Stimulated activated CD8-positive, alpha-beta memory T cell treated with anti-CD3 and anti-CD28 coated beads, Interleukin-12 subunit alpha, Interleukin-12 subunit beta, amount 100 ng/mL, for 4 hours (primary cell): ENCODE measurements around the gene CRISPLD2.
"Not testable (repeated sequence)": the region's sequence is repeated elsewhere in the genome, so short reads cannot be mapped to it uniquely, and the experiment has no call there.

ENCODE experiments used
- DNase-seq: peaks from one replicate; pipeline ENCODE4 v3.0.0-alpha.2; 2020; ENCODE audit warnings: low read depth

CRISPLD2 gene

DNA sequence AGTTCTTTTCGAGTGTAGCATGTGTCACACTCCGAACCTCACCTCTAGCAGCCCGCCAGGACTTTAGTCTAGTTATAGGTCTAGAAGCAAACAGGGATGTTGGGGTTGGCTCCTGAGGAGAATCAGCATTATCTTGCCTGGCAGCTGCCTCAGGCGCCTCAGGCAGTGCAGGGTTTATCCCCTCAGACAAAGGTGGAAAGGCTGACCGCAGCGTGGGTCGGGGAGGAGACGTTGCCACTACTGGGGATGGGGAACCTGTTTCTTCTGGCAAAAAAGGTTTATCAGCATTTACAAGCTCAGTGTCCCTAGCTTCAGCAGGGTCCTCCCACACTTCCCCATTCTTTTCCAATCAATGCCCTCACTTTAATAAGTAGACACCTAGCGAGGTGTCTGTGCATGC is 40.6 kb downstream of the CRISPLD2 start:
- DNase-seq = no peak

DNA sequence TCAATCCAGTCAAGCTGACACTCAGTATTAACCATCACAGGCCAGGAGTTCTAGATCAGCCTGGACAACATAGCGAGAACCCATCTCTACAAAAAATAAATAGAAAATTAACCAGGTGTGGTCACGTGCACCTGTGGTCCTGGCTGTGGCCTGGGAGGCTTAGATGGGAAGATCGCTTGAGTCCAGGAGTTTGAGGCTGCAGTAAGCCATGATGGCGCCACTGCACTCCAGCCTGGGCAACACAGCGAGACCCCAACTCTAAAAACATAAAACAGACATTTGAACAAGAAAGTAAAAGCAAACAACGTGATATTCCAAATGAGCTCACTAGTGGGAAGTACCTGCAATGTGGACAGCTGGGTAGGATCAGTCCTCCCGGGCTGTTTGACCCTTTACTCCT is 41.9 kb downstream of the CRISPLD2 start:
- no peak for DNase-seq

DNA sequence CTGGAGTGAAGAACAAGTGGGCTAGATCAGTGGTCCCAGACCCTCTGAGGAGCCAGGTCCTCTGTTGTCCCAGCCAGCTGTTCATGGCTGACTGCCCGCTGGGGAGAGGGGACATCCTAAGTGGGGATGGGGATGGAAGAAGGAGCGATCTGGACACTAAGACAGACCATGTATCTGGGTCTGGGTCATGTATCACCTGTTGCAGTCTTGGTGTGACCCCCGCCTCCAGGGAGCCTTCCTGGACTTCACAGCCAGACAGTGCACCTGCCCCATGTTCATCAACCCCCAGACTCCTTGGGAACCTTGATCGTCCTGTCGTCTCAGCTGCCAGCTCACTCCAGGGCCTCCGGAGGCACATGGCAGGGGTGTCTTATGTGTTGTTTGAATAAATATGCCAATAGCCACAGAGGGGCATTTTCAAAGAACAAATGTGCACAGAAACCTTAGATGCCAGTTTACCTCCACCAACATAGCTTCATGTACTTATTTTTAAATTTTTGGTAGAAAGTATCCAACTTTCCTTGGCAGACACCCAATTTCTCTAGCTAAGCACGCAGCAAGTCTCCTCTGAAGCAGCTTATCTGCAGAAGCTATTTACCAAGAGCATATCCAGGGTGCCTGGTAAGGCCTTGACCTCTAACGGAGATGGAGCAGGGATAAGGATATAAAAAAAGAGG is 43.2 kb downstream of the CRISPLD2 start:
- no peak for DNase-seq

DNA sequence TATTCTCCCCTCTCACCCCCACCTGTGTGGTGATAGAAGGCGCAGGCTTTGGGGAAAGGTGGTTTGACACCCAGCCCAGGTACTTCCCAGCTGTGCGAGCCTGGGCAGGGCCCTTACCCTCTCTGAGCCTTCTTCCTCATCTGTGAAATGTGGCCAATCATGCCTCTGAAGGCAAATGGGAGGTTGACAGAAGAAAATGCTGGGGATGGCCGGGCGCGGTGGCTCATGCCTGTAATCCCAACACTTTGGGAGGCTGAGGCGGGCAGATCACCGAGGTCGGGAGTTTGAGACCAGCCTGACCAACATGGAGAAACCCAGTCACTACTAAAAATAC is 43.7 kb downstream of the CRISPLD2 start:
- DNase-seq = no peak

DNA sequence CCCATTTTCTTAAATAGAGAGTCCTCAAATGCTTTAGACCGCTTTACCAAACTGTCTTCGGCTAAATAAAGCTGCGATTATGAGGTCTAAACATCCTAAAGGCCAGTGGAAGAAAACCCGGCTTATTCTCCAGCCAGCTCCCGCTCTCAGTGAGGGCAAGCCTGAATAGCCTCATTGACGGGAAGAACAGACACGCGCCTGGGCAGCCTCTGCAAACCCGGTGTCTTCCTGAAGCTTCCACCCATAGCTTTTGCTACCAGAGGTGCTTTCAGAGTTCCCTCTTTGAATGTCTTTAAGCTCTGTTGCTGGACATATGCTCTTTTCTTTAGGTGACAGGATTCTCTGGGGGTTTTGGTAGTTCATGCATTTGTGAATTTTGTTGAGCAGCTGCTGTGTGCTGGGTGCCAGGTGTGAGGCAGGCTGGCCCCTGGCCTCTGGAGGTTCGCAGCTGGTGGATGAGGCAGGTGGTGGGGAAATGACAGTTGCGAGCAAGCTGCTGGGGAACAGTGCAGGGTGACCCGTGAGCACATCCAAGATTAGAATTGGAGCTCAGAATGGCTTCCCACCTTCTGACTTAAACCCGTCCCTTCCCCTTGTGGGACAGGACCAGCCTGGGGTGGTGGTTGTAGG is 44.7 kb downstream of the CRISPLD2 start:
- no peak for DNase-seq

DNA sequence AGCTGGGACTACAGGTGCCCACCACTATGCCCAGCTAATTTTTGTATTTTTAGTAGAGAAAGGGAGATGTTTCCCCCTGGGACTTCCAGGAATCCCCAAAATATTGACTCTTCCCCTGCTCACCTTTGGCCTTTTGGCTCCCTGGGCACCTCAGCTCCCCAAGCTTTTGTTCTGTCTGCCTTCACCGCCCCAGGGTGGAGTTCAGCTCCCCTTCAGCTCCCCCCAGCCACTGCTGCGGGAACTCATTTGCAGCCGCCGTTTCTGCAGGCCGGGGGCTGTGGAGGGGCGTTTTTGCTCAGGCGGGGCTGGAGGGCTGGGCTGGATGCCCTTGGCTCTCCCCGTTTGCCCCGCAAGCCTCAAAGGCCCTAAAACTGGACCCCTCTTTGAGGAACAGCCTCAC is 47.9 kb downstream of the CRISPLD2 start:
- no peak for DNase-seq

DNA sequence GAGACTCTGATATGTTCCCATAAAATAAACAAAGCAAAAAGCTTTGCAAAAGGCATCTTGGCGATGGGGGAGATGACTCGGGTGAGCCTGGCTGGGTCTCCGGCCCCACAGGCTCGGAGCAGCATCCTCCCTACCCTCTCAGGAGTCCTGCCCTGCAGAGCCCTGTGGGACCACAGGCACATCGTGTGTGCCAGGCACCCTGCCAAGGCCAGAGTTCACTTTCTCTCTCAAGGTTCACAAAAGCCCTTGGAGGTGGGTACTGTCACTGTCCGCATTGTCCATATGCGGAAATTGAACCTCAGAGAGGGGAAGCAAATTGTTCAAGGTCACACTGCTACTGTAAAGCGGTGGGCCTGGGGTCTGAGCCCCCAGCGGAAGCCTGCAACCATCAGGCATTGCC is 48.5 kb downstream of the CRISPLD2 start:
- DNase-seq = no peak

DNA sequence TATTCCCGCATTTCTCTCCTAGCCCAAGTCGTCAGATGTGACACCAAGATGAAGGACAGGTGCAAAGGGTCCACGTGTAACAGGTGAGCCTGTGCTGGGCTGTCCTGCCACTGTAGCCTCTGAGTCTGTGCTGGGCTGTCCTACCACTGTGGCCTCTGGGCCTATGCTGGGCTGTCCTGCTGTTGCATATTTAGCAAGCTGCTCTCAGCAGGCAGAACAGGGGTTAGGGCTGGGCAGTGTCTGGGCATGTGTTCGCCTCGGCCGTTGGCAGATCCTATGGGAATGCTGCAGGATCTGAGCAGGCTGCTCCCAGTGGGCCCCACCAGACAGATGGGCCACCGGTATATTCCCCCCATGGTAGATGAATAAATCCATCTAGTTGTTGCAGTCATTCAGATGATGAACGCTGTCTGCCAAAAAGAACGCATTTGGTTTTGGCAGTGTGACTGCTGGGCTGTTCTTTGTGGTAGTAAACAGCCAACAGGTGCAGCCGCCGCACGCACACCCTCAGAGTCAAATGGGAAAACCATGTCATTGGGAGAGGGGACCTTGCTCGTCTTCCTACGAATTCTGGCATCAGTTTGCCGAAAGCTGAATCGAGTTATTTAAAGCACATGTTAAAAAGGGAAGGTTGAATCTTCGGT is 49.2 kb downstream of the CRISPLD2 start:
- no peak for DNase-seq

DNA sequence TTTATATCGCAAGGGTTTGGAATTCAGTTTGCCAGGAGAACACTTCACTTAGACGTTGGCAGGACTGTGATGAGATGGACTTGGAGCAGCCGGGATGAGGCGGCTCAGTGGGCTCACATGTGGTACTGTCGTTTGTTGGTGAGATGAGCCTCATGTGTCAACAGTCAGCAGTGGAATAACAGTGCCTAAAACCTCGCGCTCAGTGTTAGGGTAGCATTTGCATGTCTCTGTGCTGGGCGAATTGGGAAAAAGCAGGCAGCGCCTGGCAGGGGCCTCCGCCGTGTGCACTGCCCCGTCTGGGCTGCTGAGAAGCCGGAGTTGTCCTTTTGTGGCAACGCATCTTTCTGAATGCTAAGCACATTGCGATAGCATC is 49.7 kb downstream of the CRISPLD2 start:
- no peak for DNase-seq

DNA sequence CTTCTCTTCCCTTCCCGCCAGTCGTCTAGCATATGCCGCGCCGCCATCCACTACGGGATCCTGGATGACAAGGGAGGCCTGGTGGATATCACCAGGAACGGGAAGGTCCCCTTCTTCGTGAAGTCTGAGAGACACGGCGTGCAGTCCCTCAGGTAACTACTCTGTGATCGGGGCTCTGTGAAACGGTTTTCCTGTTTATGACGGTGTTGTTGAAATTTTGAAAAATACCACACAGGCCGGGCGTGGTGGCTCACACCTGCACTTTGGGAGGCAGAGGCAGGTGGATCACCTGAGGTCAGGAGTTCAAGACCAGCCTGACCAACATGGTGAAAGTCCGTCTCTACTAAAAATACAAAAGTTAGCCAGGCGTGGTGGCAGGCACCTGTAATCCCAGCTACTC is 53.2 kb downstream of the CRISPLD2 start:
- not testable (repeated sequence) for DNase-seq

DNA sequence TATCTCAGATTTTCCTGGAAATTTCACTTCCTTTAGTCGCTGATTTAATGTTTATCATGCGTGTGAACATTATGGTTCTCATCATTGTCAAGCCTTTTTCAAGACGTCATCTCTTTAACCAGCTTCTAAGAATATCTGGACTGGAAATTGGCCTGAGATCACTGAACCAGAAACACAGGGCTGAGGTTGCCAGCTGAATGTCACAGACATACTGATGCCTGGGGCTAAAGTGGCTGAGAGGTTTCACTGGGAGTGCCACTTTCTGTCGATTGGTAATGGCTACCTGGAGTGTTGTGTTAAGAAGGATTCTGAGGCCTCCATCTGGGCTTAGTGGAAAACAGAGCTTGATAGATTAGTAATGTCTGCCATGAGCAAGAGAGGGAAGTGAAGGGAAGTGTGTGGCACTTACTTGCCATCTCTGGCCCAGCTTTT is 54.2 kb downstream of the CRISPLD2 start:
- no peak for DNase-seq

DNA sequence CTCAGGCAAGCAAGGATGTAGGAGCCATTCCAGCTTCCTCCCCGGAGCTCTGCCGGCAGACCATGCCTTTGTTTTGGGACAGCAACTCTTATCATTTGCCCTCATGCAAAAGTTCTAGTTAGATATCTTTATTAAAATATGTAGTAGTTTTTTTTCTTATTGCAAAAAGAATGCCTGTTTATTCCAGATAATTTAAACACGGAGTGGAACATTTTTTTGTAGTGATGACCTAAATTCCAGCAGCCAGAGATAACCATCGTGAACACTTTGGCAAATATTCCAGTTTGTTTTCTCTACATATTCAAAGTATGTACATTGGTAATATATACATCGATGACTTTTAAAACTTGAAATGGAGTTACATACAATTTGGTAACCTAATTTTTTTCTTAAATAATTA is 54.8 kb downstream of the CRISPLD2 start:
- DNase-seq = no peak

DNA sequence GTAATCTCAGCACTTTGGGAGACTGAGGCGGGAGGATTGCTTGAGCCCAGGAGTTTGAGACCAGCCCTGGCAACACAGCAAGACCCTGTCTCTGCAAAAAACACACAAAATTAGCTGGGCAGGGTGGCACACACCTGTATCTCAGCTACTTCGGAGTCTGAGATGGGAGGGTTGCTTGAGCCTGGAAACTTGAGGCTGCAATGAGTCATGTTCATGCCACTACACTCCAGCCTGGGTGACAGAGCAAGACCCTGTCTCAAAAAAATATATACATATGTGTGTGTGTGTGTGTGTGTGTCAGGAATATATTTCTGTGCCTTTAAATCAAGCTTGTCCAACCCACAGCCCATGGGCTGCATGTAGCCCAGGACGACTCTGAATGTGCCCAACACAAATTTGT is 55.2 kb downstream of the CRISPLD2 start:
- DNase-seq = no peak

DNA sequence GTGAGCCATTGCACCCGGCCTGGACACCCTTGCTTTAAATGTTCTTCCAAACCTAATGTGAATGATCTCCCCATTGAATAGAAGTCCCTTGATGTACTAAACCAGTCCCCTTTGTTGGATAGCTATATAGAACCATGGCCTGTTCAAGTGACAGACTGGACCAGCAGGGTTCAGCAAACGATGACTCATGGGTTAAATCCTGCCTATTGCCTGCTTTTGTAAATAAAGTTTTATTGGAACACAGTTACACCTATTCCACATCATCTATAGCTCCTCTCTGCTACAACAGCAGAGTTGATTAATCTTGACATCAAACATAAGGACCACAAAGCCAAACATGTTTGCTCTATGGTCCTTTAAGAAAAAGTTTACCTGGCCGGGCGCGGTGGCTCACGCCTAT is 56.1 kb downstream of the CRISPLD2 start:
- DNase-seq = no peak

DNA sequence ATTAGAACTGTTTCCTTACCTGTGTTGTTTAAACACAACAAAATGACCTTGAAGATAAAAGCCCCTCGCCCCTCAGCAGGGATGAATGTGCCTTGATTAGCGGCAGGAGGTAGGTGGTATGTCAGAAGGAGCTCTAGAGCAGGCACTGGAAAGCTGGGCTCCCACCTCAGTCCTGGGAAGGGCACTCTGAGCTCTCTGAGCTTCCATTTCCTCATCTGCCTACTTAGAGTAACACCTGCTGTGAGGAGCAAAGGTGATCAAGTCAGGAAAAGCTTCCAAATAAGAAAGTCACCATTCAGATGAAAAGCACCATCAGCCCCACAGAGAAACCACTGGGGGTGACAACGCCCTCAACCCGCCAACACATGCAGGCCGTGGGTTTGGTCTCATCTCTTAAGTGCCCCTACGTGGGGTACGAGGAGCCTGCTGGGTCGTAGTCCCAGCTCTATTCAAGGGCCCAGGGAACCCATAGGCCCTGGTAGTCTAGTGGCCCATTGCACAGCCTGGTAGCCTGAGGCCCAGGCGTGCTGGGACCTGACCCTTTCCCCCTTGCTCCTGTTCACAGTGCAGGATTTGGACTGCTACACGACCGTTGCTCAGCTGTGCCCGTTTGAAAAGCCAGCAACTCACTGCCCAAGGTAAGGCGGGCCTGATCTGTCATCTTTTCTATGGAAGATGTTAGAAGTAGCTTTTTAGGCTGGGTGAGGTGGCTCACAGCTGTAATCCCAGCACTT is 57.3 kb downstream of the CRISPLD2 start:
- DNase-seq = no peak

DNA sequence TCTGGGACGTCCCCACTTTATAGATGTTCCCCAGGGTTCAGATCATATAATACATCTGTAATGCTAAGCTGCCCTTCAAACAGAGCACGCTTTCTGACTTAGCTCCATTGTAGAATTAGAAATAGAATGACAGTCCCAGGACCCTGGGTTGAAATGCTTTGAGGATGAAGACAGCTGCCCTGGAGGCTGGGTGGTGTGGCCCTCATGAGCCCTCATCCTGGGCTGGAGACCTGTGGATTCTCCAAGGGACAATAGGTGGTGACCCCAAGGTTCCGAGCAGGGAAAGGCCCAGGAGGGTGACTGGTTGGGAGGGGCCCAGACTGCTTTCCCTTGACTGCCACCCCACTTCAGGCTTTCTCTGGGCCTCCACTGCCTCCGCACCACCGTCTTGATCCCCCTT is 59.0 kb downstream of the CRISPLD2 start:
- DNase-seq = no peak

DNA sequence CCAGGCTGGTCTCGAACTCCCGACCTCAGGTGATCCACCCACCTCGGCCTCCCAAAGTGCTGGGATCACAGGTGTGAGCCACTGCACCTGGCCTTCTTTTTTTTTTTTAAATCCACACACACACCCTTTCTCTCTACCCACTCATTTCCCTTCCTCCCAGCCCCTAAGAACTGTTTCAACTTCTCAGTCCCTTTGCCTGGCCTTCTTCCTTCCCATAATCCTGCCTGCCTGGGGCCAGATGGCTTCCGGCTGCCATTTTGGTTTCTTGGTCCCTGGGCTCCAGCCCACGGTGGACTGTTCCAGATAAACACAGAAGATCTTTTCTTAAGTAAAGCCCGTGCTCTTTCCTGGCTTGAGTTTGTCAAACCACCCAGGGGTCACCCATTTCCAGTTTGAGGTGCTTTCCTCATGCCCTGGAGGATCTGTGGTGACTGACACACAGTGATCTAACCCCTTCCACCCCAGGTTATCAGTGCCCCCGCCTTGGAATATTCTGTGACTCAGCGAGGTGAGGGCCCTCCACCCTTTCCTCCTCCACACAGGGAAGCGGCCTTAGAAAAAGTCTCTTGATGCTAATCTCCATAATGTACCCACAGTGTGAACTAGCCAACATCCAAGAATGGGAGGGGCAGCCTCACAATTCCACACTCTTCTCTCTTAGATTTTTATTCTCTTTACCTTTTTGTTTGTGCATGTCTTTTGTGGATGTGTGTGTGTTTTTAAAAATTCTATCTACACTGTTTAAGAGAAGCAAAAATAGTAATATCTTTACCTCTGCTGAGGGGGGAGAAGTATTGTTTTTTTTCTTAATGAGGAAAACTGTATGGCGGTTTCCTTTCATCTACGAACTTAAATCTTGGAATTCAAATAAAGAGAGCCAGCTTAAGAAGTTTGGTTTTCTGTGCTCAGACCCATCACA is 60.0 kb downstream of the CRISPLD2 start:
- DNase-seq = no peak

DNA sequence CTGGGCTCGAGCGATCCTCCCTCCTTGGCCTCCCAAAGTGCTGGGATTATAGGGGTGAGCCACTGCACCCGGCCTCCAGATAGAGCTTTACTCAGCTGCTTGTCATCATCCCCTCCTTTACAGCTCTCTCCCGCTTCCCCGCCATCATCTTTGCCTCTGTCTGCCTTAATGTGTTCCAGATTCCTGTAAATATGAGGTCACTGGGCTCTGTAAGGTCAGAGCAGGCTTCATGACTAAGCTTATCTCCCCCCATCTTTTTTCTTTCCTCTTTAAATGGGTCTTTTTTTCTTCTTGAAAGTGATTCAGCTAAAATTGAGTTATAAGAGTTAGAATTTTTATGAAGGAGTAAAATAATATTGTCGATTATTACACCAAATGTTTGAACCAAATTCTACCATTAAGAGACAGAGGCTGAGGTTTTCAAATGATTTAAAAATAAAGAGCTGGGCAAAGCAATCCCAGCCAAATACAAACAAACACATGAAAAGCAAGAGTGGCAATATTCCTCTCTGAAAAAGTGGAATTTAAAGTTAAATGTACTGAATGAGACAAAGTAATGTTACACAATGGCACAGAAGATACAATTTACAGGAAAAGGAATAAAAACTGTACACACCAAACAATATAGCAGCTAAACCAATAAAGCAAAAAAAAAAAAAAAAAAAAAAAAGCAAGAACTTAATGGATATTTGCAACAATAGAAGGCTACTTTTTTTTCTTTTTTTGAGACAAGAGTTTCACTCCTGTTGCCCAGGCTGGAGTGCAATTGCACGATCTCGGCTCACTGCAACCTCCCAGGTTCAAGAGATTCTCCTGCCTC is 62.1 kb downstream of the CRISPLD2 start:
- no peak for DNase-seq

DNA sequence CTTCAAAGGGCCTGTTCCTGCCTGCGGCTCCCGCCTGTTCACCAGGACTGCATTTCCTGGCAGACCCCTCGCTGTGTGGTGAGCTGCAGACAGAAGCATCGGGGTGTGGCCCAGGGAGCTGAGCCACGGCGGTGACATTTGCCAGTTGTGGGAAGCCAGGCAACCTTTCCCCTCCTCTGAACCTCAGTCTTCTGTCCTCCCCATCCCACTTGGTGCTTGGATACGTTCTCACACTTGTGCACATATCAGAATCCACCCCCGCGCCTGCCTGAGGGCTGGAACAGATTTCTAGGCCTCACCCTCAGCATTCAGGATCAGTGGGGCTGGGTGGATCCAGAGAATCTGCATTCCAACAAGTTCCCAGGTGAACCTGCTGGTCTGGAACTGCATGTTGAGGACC is 63.5 kb downstream of the CRISPLD2 start:
- no peak for DNase-seq

DNA sequence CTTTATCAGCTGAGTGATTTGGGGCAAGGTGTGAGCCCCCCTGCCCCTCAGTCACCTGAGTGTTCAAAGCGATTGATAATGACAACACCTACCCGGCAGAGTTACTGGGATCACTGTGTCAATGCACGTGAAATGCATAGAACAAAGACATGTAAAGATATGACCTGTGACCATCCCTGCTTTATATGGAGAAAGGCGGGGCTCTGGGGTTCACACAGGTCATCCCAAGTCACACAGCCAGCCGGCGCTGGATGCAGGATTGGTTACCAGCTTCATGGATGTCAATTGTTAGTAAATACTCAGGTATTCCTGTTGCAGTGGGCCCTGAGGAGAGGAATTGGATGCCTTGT is 64.4 kb downstream of the CRISPLD2 start:
- DNase-seq = no peak

DNA sequence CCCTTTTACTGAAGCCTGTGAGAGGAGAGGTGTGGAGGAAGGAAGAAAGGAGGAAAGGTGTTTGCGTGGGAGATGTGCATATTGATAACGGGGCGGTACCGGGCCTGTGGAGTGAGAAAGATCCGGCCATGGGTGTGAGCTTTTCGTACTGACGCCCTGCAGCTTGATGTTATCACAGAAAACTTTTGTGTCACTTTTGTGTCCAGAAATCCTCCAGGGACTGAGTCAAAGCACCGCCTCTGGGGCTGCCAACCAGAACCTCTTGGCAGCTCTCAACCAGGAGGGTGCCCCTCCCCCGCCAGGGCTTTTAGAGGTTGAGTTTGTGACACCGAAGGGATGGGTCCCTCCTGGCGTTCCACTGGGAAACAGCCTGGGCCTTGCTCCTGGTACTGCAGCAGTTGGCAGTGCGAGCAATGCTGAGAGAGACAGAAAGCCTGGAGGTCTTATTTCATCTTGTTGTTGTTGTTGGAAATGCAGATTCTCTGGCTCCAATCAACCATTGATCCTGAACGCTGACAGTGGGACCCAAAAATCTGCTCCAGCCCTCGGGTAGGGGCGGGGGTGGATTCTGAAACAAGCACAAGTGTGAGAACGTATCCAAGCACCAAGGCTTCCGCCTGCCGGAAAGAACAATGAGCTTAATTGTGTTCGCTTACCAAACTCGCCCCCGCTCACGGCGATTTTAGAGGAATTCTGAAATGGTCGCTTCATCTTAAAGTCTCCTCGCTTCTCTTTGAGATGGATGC is 65.0 kb downstream of the CRISPLD2 start:
- no peak for DNase-seq
